ENCODE measurements around the gene COX7A2L. TPM values are rescaled to one million over a fixed set of nuclear protein-coding genes. Genes with fewer than 3 reads are reported as not detected.

COX7A2L gene
- total RNA-seq, 1 experiment from 2014 or later = 254 TPM

- DNase-seq (ENCODE audit: low read depth in 1 of 2, low spot score in 2 of 2) = no peak
- H3K4me3 ChIP-seq = no peak overlapping the region
- H3K4me1 ChIP-seq (replicated peaks) = peaks cover 2% of the 10 kb centered on the region
- H3K9me3 ChIP-seq (replicated peaks) = no peaks in the 10 kb centered on the region
- H3K27ac ChIP-seq = no peak overlapping the region
- no peaks in the 10 kb centered on the region for H3K27me3 ChIP-seq (replicated peaks)
- peaks cover 23% of the 10 kb centered on the region for H3K36me3 ChIP-seq
Measured at GRCh38 chr2:42309366-42309765, 51.7 kb downstream of the COX7A2L start.

DNA sequence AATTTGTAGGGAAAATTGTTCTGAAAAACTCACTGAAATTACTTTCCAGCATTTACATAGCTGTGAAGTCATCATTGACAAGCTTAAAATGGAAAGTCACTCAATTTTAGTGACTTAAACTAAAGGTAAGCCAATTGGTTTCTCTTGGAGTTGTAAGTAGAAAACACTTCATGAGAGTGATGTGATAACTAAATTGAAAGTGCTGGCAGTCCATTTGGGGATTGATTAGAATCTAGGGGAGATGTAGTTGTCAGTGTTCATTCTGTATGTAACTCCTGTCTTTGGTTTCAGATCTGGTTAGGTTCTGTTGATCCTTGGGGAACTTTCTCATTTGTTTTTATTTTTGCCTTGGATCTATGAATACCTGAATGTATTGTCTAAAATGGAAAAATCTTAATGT is 53.8 kb downstream of the COX7A2L start:
- no peaks in the 10 kb centered on the region for H3K4me1 ChIP-seq (replicated peaks)
- H3K9me3 ChIP-seq (replicated peaks) = no peaks in the 10 kb centered on the region
- peaks cover 40% of the 10 kb centered on the region for H3K36me3 ChIP-seq
- no peaks in the 10 kb centered on the region for H3K27me3 ChIP-seq (replicated peaks)
- no peak for DNase-seq (ENCODE audit: low read depth in 1 of 2, low spot score in 2 of 2)
- no peak overlapping the region for H3K4me3 ChIP-seq
- H3K27ac ChIP-seq = no peak overlapping the region

DNA sequence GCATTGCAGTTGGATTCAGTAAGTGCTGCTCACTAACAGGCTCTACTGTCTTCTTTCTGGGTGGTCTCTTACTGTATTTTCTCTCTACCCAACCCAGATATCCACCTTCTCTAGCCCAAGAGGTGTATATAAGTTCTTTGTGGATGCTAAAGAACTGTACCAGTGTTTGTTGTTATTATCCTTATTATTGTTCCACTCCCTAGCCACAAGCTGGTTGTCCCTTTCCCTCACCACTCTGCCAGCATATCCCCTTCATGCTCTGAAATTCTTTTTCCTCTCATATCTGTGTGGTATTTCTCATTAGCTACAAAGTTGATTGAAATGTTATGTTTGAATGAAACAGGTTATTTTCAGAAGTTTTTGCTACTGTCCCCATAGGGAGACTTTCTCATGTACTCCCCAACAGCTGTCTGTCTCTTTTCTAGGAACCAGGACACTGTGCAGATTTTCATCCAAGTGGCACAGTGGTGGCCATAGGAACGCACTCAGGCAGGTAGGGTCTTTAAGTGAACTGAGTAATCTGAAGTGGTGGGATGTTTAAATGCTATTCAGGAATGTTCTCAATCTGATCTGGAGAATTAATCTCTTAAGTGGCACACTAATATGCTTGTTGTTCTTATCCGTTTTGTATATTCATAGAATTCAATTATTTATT is 56.8 kb downstream of the COX7A2L start:
- H3K27ac ChIP-seq = no peak overlapping the region
- H3K27me3 ChIP-seq (replicated peaks) = no peaks in the 10 kb centered on the region
- H3K9me3 ChIP-seq (replicated peaks) = no peaks in the 10 kb centered on the region
- H3K4me1 ChIP-seq (replicated peaks) = no peaks in the 10 kb centered on the region
- H3K36me3 ChIP-seq = peaks cover 56% of the 10 kb centered on the region
- no peak for DNase-seq (ENCODE audit: low read depth in 1 of 2, low spot score in 2 of 2)
- H3K4me3 ChIP-seq = no peak overlapping the region

DNA sequence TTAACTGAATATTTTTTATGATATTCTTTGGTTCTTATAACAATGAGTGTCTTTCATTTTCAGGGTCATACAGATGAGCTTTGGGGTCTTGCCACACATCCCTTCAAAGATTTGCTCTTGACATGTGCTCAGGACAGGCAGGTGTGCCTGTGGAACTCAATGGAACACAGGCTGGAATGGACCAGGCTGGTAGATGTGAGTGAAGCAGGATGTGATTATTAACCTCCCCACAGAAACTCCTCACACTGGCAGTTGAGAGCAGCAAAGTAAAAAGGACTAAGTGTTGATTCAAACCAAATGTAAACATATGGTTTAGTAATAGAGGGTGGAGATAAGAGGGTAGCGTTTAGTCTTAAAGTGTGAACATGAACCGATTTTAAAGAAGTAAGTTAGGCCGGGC is 57.8 kb downstream of the COX7A2L start:
- H3K27ac ChIP-seq = no peak overlapping the region
- H3K36me3 ChIP-seq = peaks cover 65% of the 10 kb centered on the region
- H3K4me1 ChIP-seq (replicated peaks) = no peaks in the 10 kb centered on the region
- no peaks in the 10 kb centered on the region for H3K9me3 ChIP-seq (replicated peaks)
- no peaks in the 10 kb centered on the region for H3K27me3 ChIP-seq (replicated peaks)
- H3K4me3 ChIP-seq = no peak overlapping the region
- DNase-seq (ENCODE audit: low read depth in 1 of 2, low spot score in 2 of 2) = no peak

GRCh38 chr2:42300527-42300926 is 60.5 kb downstream of the COX7A2L start:
- peaks cover 74% of the 10 kb centered on the region for H3K36me3 ChIP-seq
- H3K9me3 ChIP-seq (replicated peaks) = no peaks in the 10 kb centered on the region
- no peak overlapping the region for H3K27ac ChIP-seq
- no peaks in the 10 kb centered on the region for H3K27me3 ChIP-seq (replicated peaks)
- DNase-seq (ENCODE audit: low read depth in 1 of 2, low spot score in 2 of 2) = no peak
- no peaks in the 10 kb centered on the region for H3K4me1 ChIP-seq (replicated peaks)
- H3K4me3 ChIP-seq = no peak overlapping the region

Other genes with a start within 250 kb of the COX7A2L start
- 74.0 and 78.5 TPM in 2 replicates for gene EML4, start 191.9 kb downstream of the COX7A2L start, total RNA-seq (2014; rRNA removed; shearing (Covaris generic))
- 5.4 and 7.1 TPM in 2 replicates for gene KCNG3, start 132.8 kb upstream of the COX7A2L start, total RNA-seq (2014; rRNA removed; shearing (Covaris generic))
- 21.0 and 23.0 TPM in 2 replicates for gene MTA3, start 207.4 kb upstream of the COX7A2L start, total RNA-seq (2014; rRNA removed; shearing (Covaris generic))